ENCODE data around the gene ARL15. TPM values are rescaled to one million over a fixed set of nuclear protein-coding genes. Genes with fewer than 3 reads are reported as not detected.

The ARL15 gene
- total and polyA plus RNA-seq, 2 of the 4 experiments (the other 2 are of a cell fraction): 7.3 to 19.2 TPM

GRCh38 chr5:54103871-54104270, 206.5 kb downstream of the ARL15 start:
- H3K36me3 ChIP-seq (ENCODE audit: control insufficient read depth, insufficient read depth, low read length): no peaks in the 10 kb centered on the region
- H3K18ac ChIP-seq (ENCODE audit: low read depth, low read length): no peak overlapping the region
- H3K14ac ChIP-seq (replicated peaks; ENCODE audit: low read depth, low read length): no peak overlapping the region
- no peak overlapping the region for H3K56ac ChIP-seq (ENCODE audit: extremely low read depth, insufficient read depth, low read length)
- H3K4me3 ChIP-seq (ENCODE audit: insufficient read depth, low read depth, low read length): no peak overlapping the region
- H2BK20ac ChIP-seq (ENCODE audit: low read depth, low read length): no peak overlapping the region
- DNase-seq: no peak
- no peak overlapping the region for H2AK5ac ChIP-seq (ENCODE audit: low read depth, low read length)
- H3K4ac ChIP-seq (ENCODE audit: low read depth, low read length): no peak overlapping the region
- no peak overlapping the region for H2BK5ac ChIP-seq (ENCODE audit: low read depth, low read length, poor library complexity, severe bottlenecking)
- no peak for TF ChIP-seq USF2 (IDR thresholded peaks at IDR 0.05; ENCODE audit: low read depth, low read length)
- TF ChIP-seq BHLHE40 (IDR thresholded peaks at IDR 0.05; ENCODE audit: low read depth, low read length): no peak
- no peak for TF ChIP-seq NFE2L2 (IDR thresholded peaks at IDR 0.05; ENCODE audit: low read depth, low read length)
- no peak for TF ChIP-seq MXI1 (IDR thresholded peaks at IDR 0.05; ENCODE audit: borderline replicate concordance, low read depth, low read length)
- no peak for TF ChIP-seq CTCF (conservative IDR thresholded peaks at IDR 0.05; ENCODE audit: low read depth, low read length)
- no peak for TF ChIP-seq FOS (IDR thresholded peaks at IDR 0.05; ENCODE audit: low read depth, low read length)
- no peak overlapping the region for H3K27ac ChIP-seq (ENCODE audit: insufficient read depth, low read length)
- in situ Hi-C loops (cut with MboI; ENCODE audit: low sequenced_read_pairs) (no loop called here), dilution Hi-C loops (cut with HindIII; ENCODE audit: low sequenced_read_pairs, unreplicated experiment) (no loop called here), intact Hi-C loops (cut with micrococcal nuclease) (no loop called here)
- H2BK15ac ChIP-seq (ENCODE audit: low read depth, low read length): no peak overlapping the region
- no peak overlapping the region for H4K91ac ChIP-seq (ENCODE audit: insufficient read depth, low read depth, low read length)
- no peak overlapping the region for H2AK9ac ChIP-seq (replicated peaks; ENCODE audit: low read depth, low read length, poor library complexity)
- no peaks in the 10 kb centered on the region for H3K79me1 ChIP-seq (ENCODE audit: low read depth in 1 of 2, low read length in 2 of 2)
- no peak overlapping the region for H2AFZ ChIP-seq (replicated peaks; ENCODE audit: low read length, poor library complexity)
- no CpG with 5 or more reads among the region's 1 CpG for WGBS, 2 experiments (ENCODE audit: extremely low coverage in 2 of 2, insufficient read length in 1 of 2)
- H3K23ac ChIP-seq (ENCODE audit: low read depth, low read length): no peak overlapping the region
- no TSS peak for BruUV-seq (replicated peaks)
- no peak overlapping the region for H3K9ac ChIP-seq (ENCODE audit: low read depth, low read length)
- H3K4me1 ChIP-seq (ENCODE audit: control insufficient read depth, insufficient read depth, low read length): no peaks in the 10 kb centered on the region; the same call in 1 of the 2 replicates
- ATAC-seq (ENCODE audit: low read depth): no peak
- ChIA-PET POLR2A (ENCODE audit: unreplicated experiment) (no interaction called here), CTCF (no interaction called here)
- H4K5ac ChIP-seq (ENCODE audit: low read depth, low read length): no peak overlapping the region
- no peaks in the 10 kb centered on the region for H4K20me1 ChIP-seq (ENCODE audit: insufficient read depth, low read length)
- no peak overlapping the region for H4K8ac ChIP-seq (ENCODE audit: low read depth in 2 of 2, low read length in 2 of 2)
- no peaks in the 10 kb centered on the region for H3K9me1 ChIP-seq (ENCODE audit: insufficient read depth, low read length)
- H3K27me3 ChIP-seq (ENCODE audit: control insufficient read depth, insufficient read depth, low read length): no peaks in the 10 kb centered on the region
- no peak overlapping the region for H3K4me2 ChIP-seq (ENCODE audit: low read depth, low read length)
- no peak overlapping the region for H2BK120ac ChIP-seq (ENCODE audit: low read depth, low read length)
- H3K9me3 ChIP-seq (ENCODE audit: control insufficient read depth, insufficient read depth, low read length): no peaks in the 10 kb centered on the region
